Activated CD4-positive, alpha-beta T cell treated with anti-CD3 and anti-CD28 coated beads, Interleukin-2, amount 50 U/mL, for 16 hours (primary cell): ENCODE measurements around the gene SPEG.

Source experiments
- DNase-seq: peaks from one replicate; pipeline ENCODE4 v3.0.0-alpha.2; 2020

The SPEG gene

DNA sequence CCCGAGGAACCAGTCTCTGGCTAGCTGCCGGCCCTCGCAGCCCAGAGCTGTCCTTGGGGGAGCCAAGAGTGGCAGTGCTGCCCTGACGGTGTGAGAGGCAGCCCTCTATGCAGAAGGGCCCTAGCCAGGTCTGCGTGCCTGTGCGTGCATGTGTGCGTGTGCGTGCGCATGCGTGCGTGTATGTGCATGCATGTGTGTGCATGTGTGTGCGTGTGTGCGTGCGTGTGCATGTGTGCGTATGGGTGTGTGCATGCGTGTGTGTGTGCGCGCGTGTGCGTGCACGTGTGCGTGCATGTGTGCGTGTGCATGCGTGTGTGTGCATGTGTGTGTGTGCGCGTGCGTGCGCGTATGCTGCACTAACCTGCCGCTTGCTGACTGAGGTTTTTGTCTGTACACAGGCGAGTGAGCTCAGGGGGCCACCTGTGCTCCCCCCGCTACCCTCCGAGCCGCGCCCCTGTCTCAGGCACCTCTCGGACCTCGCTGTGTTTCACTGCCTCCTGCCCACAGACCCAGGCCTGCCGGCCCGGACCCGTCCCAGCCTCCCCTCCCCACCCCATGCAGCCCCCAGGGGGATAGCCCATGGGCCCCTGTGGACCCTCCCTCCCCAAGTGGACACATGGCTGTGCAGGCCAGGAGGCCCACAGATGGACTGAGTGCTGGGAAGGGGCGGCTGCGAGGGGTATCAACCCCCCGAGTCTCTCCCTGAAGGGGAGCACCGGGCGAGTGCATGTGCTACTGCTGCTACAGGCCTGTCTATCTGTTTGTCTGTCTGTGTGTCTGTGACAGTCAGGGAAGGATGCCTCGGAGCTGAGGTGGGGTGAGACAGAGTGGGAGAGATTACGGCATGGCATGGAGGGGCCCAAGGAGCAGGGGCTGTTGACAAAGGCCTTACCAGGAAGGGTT, 31.3 kb downstream of the SPEG start:
- no peak for DNase-seq

- DNase-seq, result no peak
Measured at GRCh38 chr2:219466816-219467735, 32.4 kb downstream of the SPEG start.

- DNase-seq, result no peak
Measured at GRCh38 chr2:219467736-219468075, 33.1 kb downstream of the SPEG start.

DNA sequence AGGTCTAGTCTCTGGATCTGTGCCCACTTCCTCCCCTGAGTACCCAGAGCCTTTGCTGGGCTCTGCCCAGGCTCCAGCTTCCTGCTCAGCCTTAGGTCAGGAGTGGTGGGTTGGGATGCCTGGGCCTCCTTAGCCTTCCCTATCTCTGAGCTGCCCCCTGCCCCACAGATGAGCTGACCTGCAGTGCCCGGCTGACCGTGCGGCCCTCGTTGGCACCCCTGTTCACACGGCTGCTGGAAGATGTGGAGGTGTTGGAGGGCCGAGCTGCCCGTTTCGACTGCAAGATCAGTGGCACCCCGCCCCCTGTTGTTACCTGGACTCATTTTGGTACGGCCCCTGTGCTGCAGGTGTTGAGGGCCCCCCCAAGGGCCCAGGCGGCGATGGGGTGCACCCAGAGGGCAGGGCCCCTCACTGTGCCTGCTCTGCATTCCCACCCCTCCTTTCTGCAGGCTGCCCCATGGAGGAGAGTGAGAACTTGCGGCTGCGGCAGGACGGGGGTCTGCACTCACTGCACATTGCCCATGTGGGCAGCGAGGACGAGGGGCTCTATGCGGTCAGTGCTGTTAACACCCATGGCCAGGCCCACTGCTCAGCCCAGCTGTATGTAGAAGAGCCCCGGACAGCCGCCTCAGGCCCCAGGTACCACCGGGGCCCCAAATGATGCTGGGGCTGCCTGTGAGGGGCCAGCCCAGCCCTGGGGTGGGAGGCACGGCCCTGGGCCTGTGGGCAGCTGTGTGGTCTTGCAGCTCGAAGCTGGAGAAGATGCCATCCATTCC, 34.0 kb downstream of the SPEG start:
- DNase-seq, result no peak

DNA sequence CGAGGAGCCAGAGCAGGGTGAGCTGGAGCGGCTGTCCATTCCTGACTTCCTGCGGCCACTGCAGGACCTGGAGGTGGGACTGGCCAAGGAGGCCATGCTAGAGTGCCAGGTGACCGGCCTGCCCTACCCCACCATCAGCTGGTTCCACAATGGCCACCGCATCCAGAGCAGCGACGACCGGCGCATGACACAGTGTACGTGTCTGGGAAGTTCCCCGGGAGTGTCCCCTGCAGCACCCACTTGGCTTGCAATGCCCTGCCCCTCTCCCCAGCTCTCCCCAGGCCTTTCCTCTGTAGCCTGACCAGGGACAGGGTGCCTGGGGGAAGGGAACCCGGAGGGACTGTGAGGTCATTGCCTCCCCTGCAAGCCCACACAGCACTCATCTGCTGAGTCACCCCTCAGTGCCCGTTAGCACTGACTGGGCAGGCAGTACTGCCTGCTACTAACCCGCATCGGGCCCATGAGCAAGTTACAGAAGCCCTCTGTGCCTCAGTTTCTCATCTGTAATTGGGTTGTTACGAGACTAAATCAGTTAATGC, 34.6 kb downstream of the SPEG start:
- DNase-seq, result no peak

GRCh38 chr2:219470429-219470828, 35.8 kb downstream of the SPEG start:
- DNase-seq, result no peak

DNA sequence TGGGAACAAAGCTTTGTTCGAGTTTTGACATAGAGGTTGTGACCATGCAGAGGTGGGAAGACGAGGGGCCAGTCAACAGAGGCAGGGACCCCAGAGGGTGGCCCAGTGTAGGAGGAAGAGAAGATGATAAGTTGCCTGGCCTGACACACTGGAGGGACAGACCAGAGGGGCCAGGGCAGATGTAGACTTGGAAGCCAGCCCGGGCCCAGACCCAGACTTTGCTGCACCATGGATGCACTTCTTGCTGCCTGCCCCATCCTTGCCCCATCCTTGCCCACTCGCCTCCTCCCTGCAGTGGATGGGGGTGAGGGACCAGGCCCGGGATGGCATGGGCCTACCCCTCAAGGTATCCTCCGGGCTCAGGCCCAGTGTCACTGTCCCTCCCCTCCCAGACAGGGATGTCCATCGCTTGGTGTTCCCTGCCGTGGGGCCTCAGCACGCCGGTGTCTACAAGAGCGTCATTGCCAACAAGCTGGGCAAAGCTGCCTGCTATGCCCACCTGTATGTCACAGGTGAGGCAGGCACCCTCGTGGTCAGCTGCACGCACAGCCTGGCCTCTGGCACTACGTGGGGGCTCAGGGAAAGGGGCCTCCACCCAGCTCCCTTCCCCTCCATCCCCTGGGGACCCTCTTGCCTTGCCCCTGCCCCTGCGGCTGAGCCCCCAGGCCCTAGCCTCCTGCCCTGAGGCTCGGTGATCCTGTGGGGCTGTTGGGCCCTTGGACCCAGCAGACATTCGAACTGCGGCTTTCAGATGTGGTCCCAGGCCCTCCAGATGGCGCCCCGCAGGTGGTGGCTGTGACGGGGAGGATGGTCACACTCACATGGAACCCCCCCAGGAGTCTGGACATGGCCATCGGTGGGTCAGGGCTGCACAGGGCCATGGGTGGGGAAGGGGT, 37.1 kb downstream of the SPEG start:
- DNase-seq, result no peak

GRCh38 chr2:219472629-219473187, 38.1 kb downstream of the SPEG start:
- DNase-seq, result no peak

DNA sequence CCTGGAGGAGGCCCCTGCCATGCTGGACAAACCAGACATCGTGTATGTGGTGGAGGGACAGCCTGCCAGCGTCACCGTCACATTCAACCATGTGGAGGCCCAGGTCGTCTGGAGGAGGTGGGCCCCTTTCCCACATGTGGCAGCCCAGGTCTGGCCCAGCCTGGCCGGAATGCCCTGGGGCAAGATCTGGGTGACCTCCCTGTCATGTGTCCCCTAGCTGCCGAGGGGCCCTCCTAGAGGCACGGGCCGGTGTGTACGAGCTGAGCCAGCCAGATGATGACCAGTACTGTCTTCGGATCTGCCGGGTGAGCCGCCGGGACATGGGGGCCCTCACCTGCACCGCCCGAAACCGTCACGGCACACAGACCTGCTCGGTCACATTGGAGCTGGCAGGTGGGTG, 38.9 kb downstream of the SPEG start:
- no peak for DNase-seq

- no peak for DNase-seq
Measured at GRCh38 chr2:219474285-219475060, 39.8 kb downstream of the SPEG start.

GRCh38 chr2:219475278-219475677, 40.6 kb downstream of the SPEG start:
- no peak for DNase-seq

DNA sequence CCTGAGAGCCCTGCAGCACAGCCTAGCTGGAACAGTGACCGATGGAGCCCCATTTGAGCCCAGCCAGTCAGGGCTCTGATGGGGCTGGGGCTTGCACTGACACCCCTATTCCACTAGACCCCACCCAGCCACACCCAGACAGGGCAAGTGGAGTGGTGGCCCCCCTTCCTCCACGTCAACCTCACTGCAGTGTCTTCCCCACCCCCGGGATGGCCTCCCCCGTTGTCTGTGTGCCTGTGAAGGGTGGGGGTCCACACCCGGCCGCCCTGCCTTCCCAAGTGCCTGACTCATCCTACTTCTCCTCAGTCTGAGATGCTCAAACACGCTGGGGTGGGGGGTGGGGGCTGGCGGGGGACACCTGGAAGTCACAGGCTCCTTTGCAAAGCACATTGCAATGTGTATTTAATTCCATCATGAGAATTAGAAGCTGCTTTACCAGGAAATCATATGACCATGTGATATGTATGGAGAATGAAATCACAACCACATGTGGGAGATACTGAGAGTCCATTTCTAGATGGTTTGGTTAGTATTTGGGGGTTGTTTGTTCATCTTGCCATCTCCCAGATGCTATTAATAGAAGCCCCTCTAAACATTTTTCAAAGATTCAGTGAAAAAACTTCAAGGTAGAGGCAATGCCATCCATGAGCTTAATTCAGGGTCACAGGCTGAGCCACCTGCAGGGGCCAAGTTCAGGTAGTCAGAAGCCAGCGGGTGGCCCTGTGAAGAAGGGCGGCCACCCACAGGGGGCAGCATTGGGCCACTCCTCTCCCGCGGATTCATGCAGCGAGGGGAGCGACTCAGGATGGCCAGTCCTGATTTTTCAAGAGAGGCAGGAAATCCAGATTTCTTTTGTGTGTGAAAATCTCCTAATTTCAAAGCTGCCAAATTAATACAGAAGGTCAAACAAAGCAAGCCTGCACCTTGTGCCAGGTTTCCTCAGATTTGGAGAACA, 41.3 kb downstream of the SPEG start:
- peak; percentile 62 for DNase-seq

DNA sequence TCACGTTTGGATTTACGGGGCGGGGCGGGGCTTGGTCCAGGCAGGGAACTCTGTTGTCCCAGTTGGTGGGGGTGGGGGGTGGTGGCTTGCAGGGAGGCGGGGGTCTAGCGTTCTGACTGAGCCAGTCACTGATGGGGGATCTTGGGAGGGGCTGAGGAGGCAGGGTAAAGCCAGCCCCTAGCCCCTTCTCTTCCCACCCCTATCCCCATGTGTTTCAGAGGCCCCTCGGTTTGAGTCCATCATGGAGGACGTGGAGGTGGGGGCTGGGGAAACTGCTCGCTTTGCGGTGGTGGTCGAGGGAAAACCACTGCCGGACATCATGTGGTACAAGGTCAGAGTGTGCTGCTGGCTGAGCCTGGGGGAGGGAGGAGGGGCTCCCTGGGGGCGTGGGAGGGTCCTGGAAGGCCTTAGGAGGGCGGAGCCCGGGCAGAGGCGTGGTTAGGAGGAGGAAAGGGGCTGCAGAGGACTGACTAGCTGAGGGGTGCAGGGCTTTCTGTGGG, 42.1 kb downstream of the SPEG start:
- DNase-seq, result no peak

DNA sequence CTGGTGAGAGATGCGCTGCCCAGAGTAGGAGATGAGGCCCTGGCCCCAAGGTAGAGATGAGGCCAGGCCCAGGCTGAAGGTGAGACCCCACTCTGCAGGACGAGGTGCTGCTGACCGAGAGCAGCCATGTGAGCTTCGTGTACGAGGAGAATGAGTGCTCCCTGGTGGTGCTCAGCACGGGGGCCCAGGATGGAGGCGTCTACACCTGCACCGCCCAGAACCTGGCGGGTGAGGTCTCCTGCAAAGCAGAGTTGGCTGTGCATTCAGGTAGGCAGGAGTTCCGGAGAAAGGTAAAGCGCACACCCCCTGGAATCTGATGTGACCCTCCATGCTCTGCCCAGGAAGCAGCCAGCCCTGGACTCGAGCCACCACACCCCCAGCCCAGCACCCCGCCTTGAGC, 42.5 kb downstream of the SPEG start:
- DNase-seq, result no peak

- no peak for DNase-seq
Measured at GRCh38 chr2:219477815-219478214, 43.2 kb downstream of the SPEG start.

GRCh38 chr2:219478916-219479315, 44.3 kb downstream of the SPEG start:
- DNase-seq, result no peak

DNA sequence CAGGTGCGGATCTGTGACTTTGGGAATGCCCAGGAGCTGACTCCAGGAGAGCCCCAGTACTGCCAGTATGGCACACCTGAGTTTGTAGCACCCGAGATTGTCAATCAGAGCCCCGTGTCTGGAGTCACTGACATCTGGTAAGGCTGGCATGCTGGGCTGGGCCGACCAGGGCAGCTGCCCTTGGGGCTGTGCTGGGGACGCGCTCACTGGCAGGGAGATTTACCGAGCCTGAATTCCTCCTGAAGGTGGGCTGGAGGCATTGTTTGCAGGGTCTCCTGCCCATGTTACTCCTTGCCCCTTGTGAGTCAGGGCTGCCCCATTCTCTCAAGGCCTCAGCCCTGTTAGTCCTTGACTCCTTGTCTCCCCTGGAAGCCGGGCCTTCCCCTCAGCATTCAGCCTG, 45.4 kb downstream of the SPEG start:
- DNase-seq, result no peak

GRCh38 chr2:219482674-219483405, 48.2 kb downstream of the SPEG start:
- DNase-seq, result no peak
